Ureter (tissue), 1 donor: ENCODE data around the gene OR2H1. TPM values are rescaled to one million over a fixed set of nuclear protein-coding genes. Genes with fewer than 3 reads are reported as not detected.

Source experiments
- DNase-seq: peaks from one replicate; pipeline ENCODE4 v3.0.0-alpha.2; 2020; ENCODE audit warnings: low spot score
- total RNA-seq: library from RNA; stranded (reverse); gene quantifications from one replicate; pipeline ENCODE4 v1.2.4, GENCODE V29; 2023
- donor health status: DM: yes; HTN: yes; CAD: no.

OR2H1 gene
- total RNA-seq, 1 donor from 2014 or later: not detected

DNA sequence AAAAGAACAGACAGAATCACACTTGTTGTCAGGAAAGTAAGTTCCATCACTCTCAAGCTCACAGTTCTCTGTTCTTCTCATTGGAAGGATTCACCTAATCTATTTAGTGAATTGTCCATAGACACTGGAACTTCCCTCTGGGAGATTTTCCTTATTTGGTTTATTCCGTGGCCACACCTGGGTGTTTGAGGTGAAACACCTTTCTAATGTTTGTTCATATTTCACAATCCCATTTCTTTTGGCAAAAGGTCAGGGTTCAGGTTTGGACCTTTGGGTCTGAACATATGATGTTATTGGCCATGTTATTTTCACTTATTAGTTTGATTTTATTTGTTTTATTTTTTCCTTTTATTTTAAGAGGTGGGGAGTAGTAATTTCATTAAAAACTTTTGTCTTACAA lies 26.8 kb downstream of the OR2H1 start:
- no peak for DNase-seq

DNA sequence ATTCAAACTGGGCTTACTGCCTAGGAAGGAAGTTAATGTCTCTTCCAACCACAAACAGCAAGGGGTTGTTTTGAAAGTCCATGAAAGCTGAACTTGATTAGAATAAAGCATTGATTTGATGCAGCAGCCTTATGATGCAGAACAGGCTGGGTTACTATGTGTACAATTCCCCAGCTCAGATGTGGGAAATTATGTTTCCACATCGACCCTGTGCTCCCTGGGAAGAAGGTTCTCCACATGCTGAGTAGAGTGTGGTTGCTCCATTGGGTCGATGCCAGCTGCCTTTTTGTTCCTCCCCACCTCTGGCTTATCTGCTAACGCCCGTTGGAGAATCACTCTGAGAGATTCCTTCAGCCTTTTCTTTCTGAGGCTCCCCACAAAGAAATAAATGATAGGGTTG lies 29.6 kb downstream of the OR2H1 start:
- DNase-seq: no peak

- DNase-seq: no peak
Measured at GRCh38 chr6:29487131-29487530, 30.2 kb downstream of the OR2H1 start.

DNA sequence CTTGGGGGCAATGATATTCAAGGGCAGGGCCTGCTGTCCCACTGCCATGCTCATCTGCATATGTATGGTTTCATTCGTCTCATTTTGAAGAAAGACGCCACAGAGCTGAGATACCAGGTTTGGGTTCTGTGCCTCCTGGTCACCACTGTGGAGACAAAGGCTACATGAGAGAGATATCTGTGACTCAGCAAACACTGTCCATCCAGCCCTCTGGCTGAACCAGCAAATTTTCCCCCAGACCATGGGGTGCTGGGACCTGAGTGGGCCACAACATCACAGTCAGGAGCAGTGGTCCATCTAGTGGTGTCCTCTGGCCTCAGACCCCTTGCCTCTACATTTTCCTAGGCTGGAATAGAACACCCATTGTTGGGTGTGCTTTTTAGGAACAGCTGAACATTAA lies 30.7 kb downstream of the OR2H1 start, which contains the start of gene MAS1L:
Gene MAS1L (minus strand): TSS at position 297 of the 400 bp plus-strand sequence. CDS start 54 bp downstream, at position 243.
- DNase-seq: no peak

DNA sequence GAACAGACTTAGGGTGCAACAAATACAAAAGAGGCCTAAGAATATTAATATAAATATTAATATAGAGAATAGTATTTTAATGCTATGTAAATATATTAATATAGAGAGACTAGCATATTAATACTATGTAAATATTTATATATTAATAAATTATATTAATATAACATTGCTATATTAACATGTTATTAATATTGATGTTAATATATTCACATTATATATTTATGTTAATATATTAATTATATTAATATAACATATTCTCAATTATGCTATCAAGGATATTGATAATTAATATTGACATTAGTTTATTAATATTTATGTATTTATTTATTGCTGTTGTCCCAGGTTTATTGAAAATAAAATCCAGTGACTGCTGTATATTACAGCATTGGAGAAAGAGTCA lies 31.9 kb downstream of the OR2H1 start:
- DNase-seq: no peak

DNA sequence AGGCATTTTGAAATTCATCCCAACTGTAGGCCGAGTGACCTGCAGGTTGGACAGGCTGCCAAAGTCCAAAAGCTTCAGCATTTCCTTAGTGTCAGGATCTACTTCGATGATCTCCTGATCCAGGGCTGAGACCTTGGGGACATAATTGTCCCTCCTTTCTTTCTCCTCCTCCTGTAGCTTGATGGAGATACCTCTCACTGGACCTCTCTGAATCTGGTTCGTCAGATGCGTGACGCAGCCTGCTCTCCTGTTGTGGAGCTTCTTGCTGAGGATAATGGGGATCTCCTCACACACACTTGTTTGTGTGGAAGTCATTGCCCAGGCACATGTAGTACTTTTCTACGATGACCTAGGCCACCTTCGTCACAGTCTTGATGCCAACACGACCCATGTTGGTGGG lies 32.3 kb downstream of the OR2H1 start:
- no peak for DNase-seq

DNA sequence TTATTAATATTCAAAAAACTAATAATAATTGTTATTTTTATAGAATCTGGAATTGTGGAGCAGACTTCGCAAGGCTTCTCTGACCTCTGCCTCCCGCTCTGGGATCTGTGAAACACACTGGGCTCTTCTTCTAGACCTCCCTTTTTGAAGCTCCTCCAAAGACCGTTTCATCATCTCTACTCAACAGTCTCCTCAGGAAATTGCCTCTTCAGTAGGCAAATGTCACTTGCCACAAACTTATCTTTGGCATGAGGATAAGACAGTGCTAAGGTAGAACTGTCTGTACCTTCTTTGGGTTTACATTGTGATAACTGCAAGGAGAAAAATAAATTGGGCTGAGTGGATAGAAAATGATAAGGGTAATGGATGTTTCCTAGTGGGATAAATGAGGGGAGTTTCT lies 33.1 kb downstream of the OR2H1 start:
- DNase-seq: no peak

DNA sequence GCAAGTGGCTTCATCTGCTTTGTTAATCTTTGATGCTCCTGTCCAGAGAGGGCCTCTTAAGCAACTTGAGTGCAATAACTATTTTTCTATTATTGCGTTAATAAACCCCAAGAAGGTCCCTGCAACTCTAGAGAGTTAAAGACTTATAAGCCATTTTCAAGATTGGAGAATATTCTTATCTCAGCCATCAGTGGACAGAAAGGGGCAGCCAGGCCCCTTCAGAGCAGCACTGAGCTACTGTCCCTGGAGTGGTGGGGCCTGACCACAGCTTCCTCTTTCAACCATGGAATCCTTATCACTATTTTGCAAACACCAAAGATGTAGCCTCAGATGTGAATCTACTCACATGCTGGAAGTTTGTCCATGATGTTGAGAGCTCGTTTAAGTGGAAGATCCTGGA lies 33.6 kb downstream of the OR2H1 start:
- DNase-seq: no peak

DNA sequence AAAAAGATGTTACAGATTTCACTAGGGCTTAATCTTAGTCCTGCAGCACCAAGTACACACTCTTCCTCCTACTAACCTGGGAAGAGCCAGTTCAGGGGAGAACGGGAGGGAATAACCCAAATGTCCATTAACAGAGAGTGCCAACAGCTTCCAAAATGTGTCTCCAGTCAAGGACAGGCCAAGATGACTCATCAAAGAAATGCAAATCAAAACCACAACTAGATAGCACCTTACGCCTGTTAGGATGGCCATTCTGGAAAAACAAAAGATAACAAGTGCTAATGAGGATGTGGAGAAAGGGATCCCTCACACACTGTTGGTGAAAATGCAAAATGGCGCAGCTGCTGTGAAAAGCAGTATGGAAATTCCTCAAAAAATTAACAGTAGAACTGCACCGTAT lies 34.6 kb downstream of the OR2H1 start:
- DNase-seq: no peak

DNA sequence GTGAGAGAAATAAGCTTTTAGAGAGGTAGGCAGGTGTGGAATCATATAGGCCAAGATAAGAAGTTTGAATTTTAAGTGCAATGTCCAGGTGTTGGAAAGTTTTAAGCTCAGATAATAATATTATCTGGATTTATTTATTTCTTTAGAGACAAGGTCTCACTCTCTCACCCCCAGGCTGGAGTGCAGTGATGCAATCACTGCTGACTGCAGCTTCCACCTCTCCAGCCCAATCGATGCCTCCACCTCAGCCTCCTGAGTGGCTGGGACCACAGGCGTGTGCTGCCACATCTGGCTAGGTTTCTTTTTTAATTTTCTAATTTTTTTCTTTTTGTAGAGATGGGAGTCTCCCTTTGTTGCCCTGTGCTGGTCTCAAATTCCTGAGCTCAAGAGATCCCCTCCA lies 36.3 kb downstream of the OR2H1 start:
- no peak for DNase-seq

DNA sequence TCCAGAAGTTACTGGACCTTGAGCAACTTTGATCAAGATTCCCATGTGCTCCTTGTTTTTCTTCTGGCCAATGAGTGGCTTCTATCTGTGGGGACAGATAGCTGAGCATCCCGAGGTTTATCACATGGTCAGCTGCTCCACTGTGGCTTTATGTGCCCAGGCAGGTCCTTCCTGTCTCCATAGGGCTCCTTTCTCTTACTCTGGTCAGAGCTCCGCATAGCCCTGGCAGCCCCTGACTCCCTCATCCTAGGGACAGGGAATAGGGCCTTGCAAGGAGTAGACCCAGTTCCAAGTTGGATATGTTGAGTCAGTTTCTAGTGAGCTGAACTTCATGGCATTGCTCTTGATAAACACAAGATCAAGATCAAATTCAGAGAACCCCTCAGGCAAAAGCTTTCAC lies 37.2 kb downstream of the OR2H1 start:
- no peak for DNase-seq

GRCh38 chr6:29495571-29495970 lies 38.6 kb downstream of the OR2H1 start:
- DNase-seq: no peak

DNA sequence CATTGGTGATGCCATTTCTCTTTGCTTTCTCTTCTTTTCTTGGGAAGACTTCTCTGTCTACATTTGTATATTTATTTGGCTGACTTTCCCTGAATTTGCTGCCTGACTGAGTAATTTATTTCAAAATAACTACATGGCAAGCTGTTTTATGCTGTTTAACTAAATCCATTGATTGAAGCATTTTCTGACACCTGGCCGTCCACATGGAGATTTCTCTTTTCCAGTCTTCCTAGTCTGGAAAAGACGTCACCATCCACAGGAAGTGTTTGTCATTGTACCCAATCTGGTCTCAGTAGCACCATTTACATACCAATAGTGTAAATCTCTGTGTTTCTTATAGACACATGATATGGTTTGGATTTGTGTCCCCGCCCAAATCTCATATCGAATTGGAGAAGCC lies 40.0 kb downstream of the OR2H1 start:
- DNase-seq: no peak

DNA sequence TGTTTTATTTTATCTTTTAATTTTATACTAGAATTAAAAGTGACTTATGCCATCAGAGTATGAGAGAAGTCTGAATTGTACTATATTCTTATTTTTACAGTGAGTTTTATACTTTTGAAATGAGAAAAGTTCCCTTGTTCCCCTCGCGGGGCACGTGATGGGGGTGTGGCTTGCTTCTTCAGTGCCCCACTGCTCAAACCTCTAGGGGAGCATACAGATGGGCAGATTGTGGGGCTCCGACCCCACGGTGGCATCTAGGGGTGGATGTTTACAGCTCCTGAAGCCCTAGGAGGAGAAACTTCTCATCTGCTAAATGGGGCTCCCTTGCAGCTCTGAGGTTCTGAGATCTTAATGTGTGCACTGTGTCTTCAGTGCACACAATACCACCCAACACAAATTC lies 42.7 kb downstream of the OR2H1 start:
- no peak for DNase-seq

DNA sequence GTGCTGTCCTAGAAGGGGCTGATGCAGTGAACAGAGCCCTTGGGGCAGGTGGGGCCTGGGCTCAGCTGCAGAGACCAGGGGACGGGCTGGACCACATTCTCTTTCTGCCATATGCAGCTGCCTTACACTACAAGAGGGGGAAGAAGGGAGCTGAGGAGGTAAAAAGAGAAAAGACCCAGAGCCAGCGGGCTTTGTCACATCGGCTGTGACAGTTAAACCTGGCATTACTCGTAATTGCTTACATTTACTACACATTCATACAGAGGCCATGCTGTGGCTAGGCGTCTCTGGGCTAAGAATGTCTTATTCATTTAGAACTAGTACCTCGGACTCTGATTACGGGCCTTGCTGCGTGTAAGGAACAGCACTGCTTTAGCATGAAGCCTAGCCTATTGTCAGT lies 43.6 kb downstream of the OR2H1 start:
- DNase-seq: no peak

GRCh38 chr6:29501106-29501505 lies 44.2 kb downstream of the OR2H1 start:
- no peak for DNase-seq

- no peak for DNase-seq
Measured at GRCh38 chr6:29502181-29502580, 45.2 kb downstream of the OR2H1 start.

DNA sequence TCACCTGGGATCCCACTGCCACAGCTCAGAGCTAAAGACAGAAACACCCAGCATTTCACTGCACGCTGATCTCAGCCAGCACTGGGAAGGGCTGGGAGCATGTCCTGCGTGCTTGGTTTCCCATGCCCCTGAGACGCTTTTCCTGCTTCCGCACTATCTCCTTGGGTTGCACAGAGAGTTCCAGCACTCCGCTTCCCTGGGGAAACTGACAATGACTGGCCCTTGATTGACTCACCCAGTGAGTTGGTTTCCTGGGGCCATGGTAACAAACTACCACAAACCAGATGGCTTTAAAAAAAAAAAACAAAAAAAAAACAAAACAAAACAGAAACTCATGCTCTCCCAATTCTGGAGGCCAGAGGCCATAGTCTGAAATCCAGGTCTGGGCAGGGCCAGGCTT lies 45.6 kb downstream of the OR2H1 start:
- DNase-seq: no peak

DNA sequence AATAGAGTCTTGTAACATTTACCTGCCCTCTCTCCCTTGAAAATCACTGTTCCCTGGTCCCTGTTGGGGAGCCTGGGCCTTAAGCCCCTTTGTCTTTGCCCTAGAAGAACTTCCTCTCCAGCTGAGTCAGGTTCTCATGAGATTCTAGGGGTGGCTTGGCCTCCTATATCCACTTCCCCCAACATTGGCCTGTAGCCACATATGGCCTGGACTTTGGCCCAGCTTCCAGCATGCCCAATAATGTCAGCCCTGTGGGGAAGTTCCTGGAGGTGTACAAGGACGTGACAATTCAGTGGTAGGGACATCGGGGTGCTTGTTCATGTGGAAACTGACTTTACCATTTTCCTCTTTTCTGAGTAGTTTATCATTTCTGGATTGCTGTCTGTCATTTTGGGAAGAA lies 48.0 kb downstream of the OR2H1 start:
- no peak for DNase-seq

DNA sequence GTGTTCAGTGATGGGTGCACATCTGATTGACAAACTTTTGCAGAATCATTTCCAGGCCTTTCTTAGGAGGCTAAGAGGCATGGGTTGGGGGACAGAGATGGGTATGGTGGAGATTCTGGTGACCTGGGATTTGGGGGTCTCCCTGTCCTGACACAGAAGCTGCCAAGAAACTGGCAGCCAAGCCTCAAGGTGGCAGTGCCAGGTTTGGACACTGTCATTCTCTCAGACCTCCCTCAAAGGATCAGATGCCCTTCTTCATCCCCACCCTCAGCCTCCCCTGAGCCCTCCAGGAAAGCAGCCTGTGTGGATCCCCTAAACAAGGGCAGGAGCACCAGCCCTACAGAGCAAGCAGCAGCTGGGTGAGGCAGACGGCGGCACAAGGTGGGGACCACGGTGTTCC lies 48.9 kb downstream of the OR2H1 start:
- DNase-seq: no peak

GRCh38 chr6:29506446-29507067 lies 49.6 kb downstream of the OR2H1 start:
- no peak for DNase-seq

- no peak for DNase-seq
Measured at GRCh38 chr6:29507319-29507718, 50.4 kb downstream of the OR2H1 start.

DNA sequence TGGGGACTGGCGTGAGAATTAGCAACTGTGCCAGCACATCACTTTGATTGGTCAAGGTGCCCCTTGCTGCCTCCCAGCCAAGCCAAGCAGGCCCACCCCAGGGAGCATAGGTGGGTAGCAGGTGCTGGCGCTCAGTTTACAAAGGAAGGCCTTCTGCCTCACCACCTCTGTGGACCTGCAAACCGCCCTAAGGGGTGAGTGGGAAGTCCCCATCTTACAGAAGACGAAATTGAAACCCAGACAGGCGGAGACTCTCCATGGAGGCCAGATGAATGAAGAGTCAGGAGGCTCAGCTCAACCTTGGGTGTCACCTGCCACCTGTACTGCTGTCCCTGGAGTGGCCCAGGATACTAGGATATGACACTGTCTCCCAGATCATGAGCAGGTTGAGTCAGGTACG lies 52.3 kb downstream of the OR2H1 start:
- peak; percentile 15 for DNase-seq

GRCh38 chr6:29509711-29510110 lies 52.8 kb downstream of the OR2H1 start:
- peak; percentile 5 for DNase-seq
